ENCODE measurements around the gene SMTN. TPM values are rescaled to one million over a fixed set of nuclear protein-coding genes. Genes with fewer than 3 reads are reported as not detected.
"Not testable (repeated sequence)": the region's sequence is repeated elsewhere in the genome, so short reads cannot be mapped to it uniquely, and the experiment has no call there.

The SMTN gene
- total RNA-seq, 2 experiments from 2014 or later: 55.1 to 57.4 TPM

GRCh38 chr22:31078389-31078788, 2.7 kb upstream of the SMTN start:
- CTCF ChIA-PET: interaction anchor here (0.6 kb wide), 1 partner anchor 10 kb away, joined by 3 read pairs; no protein-coding TSS in a partner anchor
- H3K27me3 Mint-ChIP-seq; intact Hi-C loops (cut with micrococcal nuclease); POLR2A ChIA-PET; H3K9me3 Mint-ChIP-seq; DNase-seq; H3K4me3 Mint-ChIP-seq; H3K27ac Mint-ChIP-seq; H3K36me3 Mint-ChIP-seq: not testable (repeated sequence)
- H3K4me1 Mint-ChIP-seq (ENCODE audit: low read depth): peaks cover 24% of the 10 kb centered on the region

- intact Hi-C loops (cut with micrococcal nuclease): no loop called here
- POLR2A ChIA-PET: no interaction called here
- Mint-ChIP-seq H3K36me3 (no peaks in the 10 kb centered on the region), H3K27me3 (no peaks in the 10 kb centered on the region), H3K27ac (no peak overlapping the region), H3K9me3 (no peaks in the 10 kb centered on the region), H3K4me3 (no peak overlapping the region), H3K4me1 (ENCODE audit: low read depth) (peaks cover 30% of the 10 kb centered on the region)
- CTCF ChIA-PET: interaction anchor here (0.6 kb wide), 1 partner anchor 11 kb away, joined by 3 read pairs; no protein-coding TSS in a partner anchor
- DNase-seq: no peak
Measured at GRCh38 chr22:31079095-31079642, 1.9 kb upstream of the SMTN start.

DNA sequence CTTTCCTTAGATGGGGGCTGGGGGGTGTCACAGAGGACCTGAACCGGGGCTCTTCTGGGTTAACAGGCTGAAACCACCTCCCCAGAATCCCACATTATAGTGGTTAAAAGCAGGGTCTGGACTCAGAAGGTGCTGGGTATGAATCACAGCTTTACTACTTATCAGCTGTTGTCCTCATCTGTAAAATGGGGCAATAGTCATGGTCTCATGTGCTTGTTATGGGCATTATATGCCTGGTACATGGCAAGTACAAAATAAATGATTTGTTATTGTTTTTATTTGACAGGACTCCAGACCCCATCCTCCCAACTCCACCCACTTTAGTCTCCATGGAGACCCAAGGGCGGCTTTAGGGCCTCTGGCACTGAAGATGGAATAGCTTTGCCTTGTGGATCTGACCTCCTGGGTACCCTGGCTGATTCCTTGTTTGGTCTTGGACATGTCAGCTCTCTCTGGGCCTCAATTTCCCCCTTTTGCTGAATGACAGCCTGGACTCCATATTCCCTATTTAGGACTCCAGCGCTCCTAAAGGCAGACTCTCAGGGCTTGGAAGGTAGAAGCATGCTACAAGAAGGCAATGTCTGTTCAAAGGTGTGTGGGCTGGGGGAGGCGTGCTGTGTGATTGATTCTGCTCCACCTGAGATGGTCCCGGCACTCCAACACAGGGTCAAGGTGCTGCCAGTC, 812 bp upstream of the SMTN start:
- no peak for DNase-seq
- H3K4me3 Mint-ChIP-seq: peak overlapping the region; percentile 85
- POLR2A ChIA-PET: no interaction called here
- no peaks in the 10 kb centered on the region for H3K9me3 Mint-ChIP-seq
- intact Hi-C loops (cut with micrococcal nuclease): loop anchor here (5.0 to 10.0 kb wide), 3 partner anchors 134 to 488 kb away; partner anchors contain the start of genes LIMK2, PES1 and SLC35E4
- CTCF ChIA-PET: interaction anchor here (1.1 to 1.9 kb wide), 3 partner anchors 27 to 446 kb away, joined by 4 to 5 read pairs (median 5); partner anchors contain the start of gene SELENOM
- peak overlapping the region; percentile 45 for H3K27ac Mint-ChIP-seq
- H3K4me1 Mint-ChIP-seq (ENCODE audit: low read depth): peaks cover 30% of the 10 kb centered on the region
- no peaks in the 10 kb centered on the region for H3K36me3 Mint-ChIP-seq
- no peaks in the 10 kb centered on the region for H3K27me3 Mint-ChIP-seq

DNA sequence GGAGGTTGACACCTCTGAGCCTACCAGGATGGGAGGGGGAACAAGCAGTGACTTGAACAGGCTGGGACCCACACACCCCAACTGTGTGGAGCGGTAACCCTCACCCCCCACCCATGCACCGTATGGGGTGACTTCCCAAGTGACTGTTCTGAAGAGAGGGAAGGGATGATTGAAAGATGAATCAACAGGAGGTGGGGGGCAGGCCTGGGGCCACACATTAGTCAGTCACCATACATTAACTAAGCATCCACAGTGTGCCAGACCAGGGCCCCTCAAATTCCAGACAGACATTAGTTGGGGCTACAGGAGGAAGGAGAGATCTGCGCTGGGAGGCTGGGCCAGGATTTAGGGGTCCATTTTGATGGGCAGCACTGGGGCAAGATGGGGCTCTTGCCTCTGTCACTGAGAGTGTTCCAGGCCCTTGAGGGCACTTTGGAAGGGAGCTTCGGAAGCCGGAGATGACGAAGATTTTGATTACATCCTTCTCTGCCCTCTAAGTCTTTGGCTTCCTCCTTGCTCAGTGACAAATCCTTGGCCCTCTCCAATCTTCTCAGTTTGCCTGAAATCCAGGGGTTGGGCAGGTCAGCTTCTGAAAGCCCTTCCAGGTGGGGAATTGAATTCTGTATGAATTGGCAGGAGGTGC, 966 bp downstream of the SMTN start:
- H3K4me1 Mint-ChIP-seq (ENCODE audit: low read depth): peaks cover 30% of the 10 kb centered on the region
- no peaks in the 10 kb centered on the region for H3K36me3 Mint-ChIP-seq
- ChIA-PET CTCF (interaction anchor here (0.7 to 1.8 kb wide), 8 partner anchors 18 to 191 kb away, joined by 3 to 8 read pairs (median 4); partner anchors contain the start of gene SELENOM), POLR2A (interaction anchor here (0.5 to 4.7 kb wide), 6 partner anchors 25 to 670 kb away, joined by 3 to 28 read pairs (median 3); partner anchors contain the start of genes MORC2, PIK3IP1, SELENOM and TUG1)
- no peaks in the 10 kb centered on the region for H3K9me3 Mint-ChIP-seq
- DNase-seq: peak; percentile 60
- H3K27me3 Mint-ChIP-seq: no peaks in the 10 kb centered on the region
- H3K27ac Mint-ChIP-seq: no peak overlapping the region
- intact Hi-C loops (cut with micrococcal nuclease): loop anchor here (5.0 to 10.0 kb wide), 3 partner anchors 133 to 490 kb away; partner anchors contain the start of genes LIMK2, PES1 and SLC35E4
- H3K4me3 Mint-ChIP-seq: peak overlapping the region; percentile 85

GRCh38 chr22:31082606-31083376, 1.7 kb downstream of the SMTN start:
- H3K4me1 Mint-ChIP-seq (ENCODE audit: low read depth): peaks cover 30% of the 10 kb centered on the region
- intact Hi-C loops (cut with micrococcal nuclease): loop anchor here (5.0 to 10.0 kb wide), 3 partner anchors 132 to 490 kb away; partner anchors contain the start of genes LIMK2, PES1 and SLC35E4
- ChIA-PET CTCF (interaction anchor here (0.5 to 3.8 kb wide), 15 partner anchors 17 to 284 kb away, joined by 3 to 27 read pairs (median 5); partner anchors contain the start of genes LIMK2, MORC2, SELENOM and TUG1), POLR2A (interaction anchor here (0.8 to 4.7 kb wide), 5 partner anchors 24 to 210 kb away, joined by 3 to 28 read pairs (median 6); partner anchors contain the start of genes LIMK2, MORC2, PIK3IP1 and SELENOM)
- H3K27ac Mint-ChIP-seq: no peak overlapping the region
- no peaks in the 10 kb centered on the region for H3K27me3 Mint-ChIP-seq
- peak overlapping the region; percentile 85 for H3K4me3 Mint-ChIP-seq
- peak; percentile 77 for DNase-seq
- no peaks in the 10 kb centered on the region for H3K36me3 Mint-ChIP-seq
- H3K9me3 Mint-ChIP-seq: no peaks in the 10 kb centered on the region

- peaks cover 30% of the 10 kb centered on the region for H3K4me1 Mint-ChIP-seq (ENCODE audit: low read depth)
- H3K4me3 Mint-ChIP-seq: peak overlapping the region; percentile 85
- H3K36me3 Mint-ChIP-seq: no peaks in the 10 kb centered on the region
- H3K9me3 Mint-ChIP-seq: no peaks in the 10 kb centered on the region
- ChIA-PET POLR2A (interaction anchor here (0.6 to 4.7 kb wide), 3 partner anchors 11 to 129 kb away, joined by 3 to 28 read pairs (median 9); partner anchors contain the start of genes LIMK2, MORC2 and TUG1), CTCF (interaction anchor here (0.5 to 3.8 kb wide), 14 partner anchors 12 to 340 kb away, joined by 3 to 27 read pairs (median 6); partner anchors contain the start of genes LIMK2, MORC2, SELENOM and TUG1)
- no peak for DNase-seq
- no peak overlapping the region for H3K27ac Mint-ChIP-seq
- no peaks in the 10 kb centered on the region for H3K27me3 Mint-ChIP-seq
- intact Hi-C loops (cut with micrococcal nuclease): loop anchor here (5.0 to 10.0 kb wide), 3 partner anchors 131 to 491 kb away; partner anchors contain the start of genes LIMK2, PES1 and SLC35E4
Measured at GRCh38 chr22:31083377-31083768, 2.3 kb downstream of the SMTN start.

DNA sequence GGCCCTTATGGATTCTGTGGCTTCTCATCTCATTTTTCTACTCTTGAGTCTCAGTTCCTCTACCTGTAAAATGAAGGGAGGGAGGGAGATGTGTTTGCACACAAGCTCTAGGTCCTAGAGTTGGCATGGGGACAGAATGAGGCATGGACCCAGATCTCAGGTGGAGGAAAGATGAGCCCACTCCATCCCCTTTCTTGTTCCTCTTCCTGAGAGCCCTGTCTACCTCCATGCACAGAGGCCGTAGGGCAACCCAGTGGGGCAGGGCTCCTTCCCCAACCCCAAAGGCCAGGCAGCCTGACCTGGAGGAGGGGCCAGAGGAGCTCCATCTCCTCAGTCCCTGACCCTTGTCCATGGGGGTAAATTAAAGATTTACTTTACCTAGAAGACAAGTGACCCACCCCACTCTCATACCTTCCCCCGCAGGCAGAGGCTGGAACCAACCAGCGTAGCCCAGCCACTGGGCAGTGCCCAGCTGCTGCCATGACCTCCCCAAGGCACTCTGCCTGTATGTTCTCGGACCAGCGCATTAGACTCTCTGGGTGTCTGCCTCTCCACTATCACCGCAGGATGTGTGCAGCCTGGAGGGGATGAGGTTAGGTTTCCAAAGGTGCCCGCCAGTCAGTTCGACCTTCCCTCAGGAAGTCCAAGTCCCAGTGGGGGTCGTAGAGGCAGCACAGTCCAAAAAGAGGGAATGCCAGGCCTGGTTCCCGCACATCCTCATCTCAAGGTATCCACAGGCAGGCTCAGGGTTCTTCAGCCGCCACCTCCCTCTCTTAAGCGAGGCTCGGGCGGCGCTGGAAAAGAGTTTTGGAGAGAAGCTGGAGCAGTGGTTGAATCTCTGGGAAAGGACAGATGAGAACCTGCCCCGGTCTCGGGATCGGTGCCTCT, 3.0 kb downstream of the SMTN start:
- ChIA-PET CTCF (interaction anchor here (0.7 to 3.8 kb wide), 27 partner anchors 9 to 769 kb away, joined by 3 to 27 read pairs (median 4); partner anchors contain the start of genes LIMK2, MORC2, PIK3IP1 and SELENOM), POLR2A (interaction anchor here (0.6 to 4.7 kb wide), 10 partner anchors 9 to 262 kb away, joined by 3 to 28 read pairs (median 4); partner anchors contain the start of genes LIMK2, MORC2, PATZ1 and TUG1)
- H3K4me3 Mint-ChIP-seq: peak overlapping the region; percentile 83
- no peaks in the 10 kb centered on the region for H3K9me3 Mint-ChIP-seq
- peak overlapping the region; percentile 35 for H3K27ac Mint-ChIP-seq
- peaks cover 30% of the 10 kb centered on the region for H3K4me1 Mint-ChIP-seq (ENCODE audit: low read depth)
- no peaks in the 10 kb centered on the region for H3K27me3 Mint-ChIP-seq
- no peaks in the 10 kb centered on the region for H3K36me3 Mint-ChIP-seq
- intact Hi-C loops (cut with micrococcal nuclease): loop anchor here (1.0 to 10.0 kb wide), 9 partner anchors 23 to 492 kb away; partner anchors contain the start of genes LIMK2, MORC2, PES1 and RNF185
- DNase-seq: no peak

DNA sequence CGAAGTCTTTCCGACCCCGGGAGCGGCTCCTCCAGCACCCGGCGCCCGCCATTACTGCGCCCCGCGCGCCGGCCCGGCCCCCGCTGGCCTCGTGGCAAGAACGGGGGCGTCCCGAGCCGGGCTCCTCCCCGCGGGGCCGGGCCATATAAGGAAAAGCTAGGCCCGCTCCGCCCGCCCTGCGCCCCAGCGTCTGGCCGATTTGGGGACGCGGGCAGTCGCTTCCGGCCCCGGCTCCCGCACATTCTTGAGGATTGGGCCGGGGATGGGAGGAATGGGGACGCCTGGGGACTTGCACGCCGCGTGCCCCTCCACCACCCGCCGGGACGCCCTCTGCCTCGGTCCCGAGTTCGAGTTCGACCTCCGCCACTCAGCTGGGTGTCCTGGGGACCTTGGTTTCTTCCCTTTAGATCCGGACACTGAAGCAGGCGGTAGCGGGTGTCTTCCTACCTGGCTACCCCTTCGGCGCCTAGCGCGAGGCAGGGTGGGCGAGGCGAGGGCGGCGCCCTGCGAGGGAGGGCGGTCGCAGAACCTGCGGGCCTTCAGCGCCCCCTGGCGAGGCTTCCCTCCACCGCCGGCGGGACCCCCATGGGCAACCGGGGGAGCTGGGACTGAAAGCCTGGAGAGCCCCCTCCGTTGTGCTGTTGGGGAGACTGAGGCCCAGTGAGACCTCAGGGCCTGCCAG, 3.8 kb downstream of the SMTN start:
- H3K4me1 Mint-ChIP-seq (ENCODE audit: low read depth): peaks cover 30% of the 10 kb centered on the region
- peak overlapping the region; percentile 83 for H3K4me3 Mint-ChIP-seq
- H3K36me3 Mint-ChIP-seq: no peaks in the 10 kb centered on the region
- H3K27me3 Mint-ChIP-seq: no peaks in the 10 kb centered on the region
- H3K27ac Mint-ChIP-seq: peak overlapping the region; percentile 80
- intact Hi-C loops (cut with micrococcal nuclease): loop anchor here (1.0 to 10.0 kb wide), 9 partner anchors 22 to 493 kb away; partner anchors contain the start of genes LIMK2, MORC2, PES1 and RNF185
- H3K9me3 Mint-ChIP-seq: no peaks in the 10 kb centered on the region
- ChIA-PET POLR2A (interaction anchor here (0.8 to 4.7 kb wide), 11 partner anchors 9 to 261 kb away, joined by 3 to 28 read pairs (median 3); partner anchors contain the start of genes LIMK2, MORC2, PATZ1 and SELENOM), CTCF (interaction anchor here (0.6 to 3.8 kb wide), 38 partner anchors 8 to 769 kb away, joined by 3 to 27 read pairs (median 4); partner anchors contain the start of genes LIMK2, MORC2, PIK3IP1 and RNF185)
- DNase-seq: peak; percentile 90

- no peak for DNase-seq
- intact Hi-C loops (cut with micrococcal nuclease): loop anchor here (2.0 to 10.0 kb wide), 5 partner anchors 21 to 145 kb away; partner anchors contain the start of genes LIMK2, MORC2, RNF185 and SELENOM
Measured at GRCh38 chr22:31085493-31085824, 4.3 kb downstream of the SMTN start.

More at GRCh38 chr22:31085493-31085824, 4.3 kb downstream of the SMTN start:
- ChIA-PET POLR2A (interaction anchor here (0.8 to 4.7 kb wide), 6 partner anchors 8 to 207 kb away, joined by 3 to 28 read pairs (median 4); partner anchors contain the start of genes MORC2, SELENOM and TUG1), CTCF (interaction anchor here (0.6 to 3.8 kb wide), 31 partner anchors 8 to 451 kb away, joined by 3 to 27 read pairs (median 6); partner anchors contain the start of genes MORC2, PIK3IP1, RNF185 and SELENOM)
- Mint-ChIP-seq H3K4me3 (peak overlapping the region; percentile 76), H3K27ac (peak overlapping the region; percentile 80), H3K9me3 (no peaks in the 10 kb centered on the region), H3K4me1 (ENCODE audit: low read depth) (peaks cover 30% of the 10 kb centered on the region), H3K36me3 (no peaks in the 10 kb centered on the region), H3K27me3 (no peaks in the 10 kb centered on the region)

Data from activated CD4-positive, alpha-beta memory T cell treated with anti-CD3 and anti-CD28 coated beads for 36 hours (primary cell).